GM18873 (cell line): ENCODE results near the gene TUBB1.

Experiments
- ATAC-seq: cut with Tn5 transposase; IDR thresholded peaks from one replicate; pipeline ENCODE4 v1.9.1; 2021; ENCODE audit warnings: mild to moderate bottlenecking, moderate library complexity, moderate number of reproducible peaks; ENCODE audit not compliant: unreplicated experiment, low FRiP score

Gene TUBB1

GRCh38 chr20:59016795-59017492 lies 2.3 kb upstream of the TUBB1 start:
- no peak for ATAC-seq

- no peak for ATAC-seq
Measured at GRCh38 chr20:59017493-59018231, 1.6 kb upstream of the TUBB1 start.

GRCh38 chr20:59018817-59019216 lies 412 bp upstream of the TUBB1 start:
- no peak for ATAC-seq

- ATAC-seq = no peak
Measured at GRCh38 chr20:59020938-59021551, 1.8 kb downstream of the TUBB1 start.

GRCh38 chr20:59022754-59023153 lies 3.5 kb downstream of the TUBB1 start:
- no peak for ATAC-seq

GRCh38 chr20:59023616-59024015 lies 4.4 kb downstream of the TUBB1 start:
- no peak for ATAC-seq

GRCh38 chr20:59024111-59024530 lies 4.9 kb downstream of the TUBB1 start:
- ATAC-seq = no peak

GRCh38 chr20:59025086-59025485 lies 5.9 kb downstream of the TUBB1 start:
- no peak for ATAC-seq

- no peak for ATAC-seq
Measured at GRCh38 chr20:59025511-59025910, 6.3 kb downstream of the TUBB1 start.

- no peak for ATAC-seq
Measured at GRCh38 chr20:59026904-59027740, 7.9 kb downstream of the TUBB1 start.

- ATAC-seq = no peak
Measured at GRCh38 chr20:59027741-59028320, 8.6 kb downstream of the TUBB1 start.

GRCh38 chr20:59028812-59029211 lies 9.6 kb downstream of the TUBB1 start:
- ATAC-seq = no peak

GRCh38 chr20:59030911-59031563 lies 11.8 kb downstream of the TUBB1 start:
- no peak for ATAC-seq

- ATAC-seq = no peak
Measured at GRCh38 chr20:59031564-59032022, 12.4 kb downstream of the TUBB1 start.

GRCh38 chr20:59032023-59032712 lies 12.9 kb downstream of the TUBB1 start, which contains the start of gene ATP5F1E:
TSS of gene ATP5F1E (minus strand) at chr20:59032335. CDS start at chr20:59032251, 84 bp downstream.
- ATAC-seq = peak; percentile 83

- no peak for ATAC-seq
Measured at GRCh38 chr20:59032713-59033059, 13.5 kb downstream of the TUBB1 start.

GRCh38 chr20:59033093-59033492 lies 13.9 kb downstream of the TUBB1 start:
- no peak for ATAC-seq

GRCh38 chr20:59033616-59034165 lies 14.5 kb downstream of the TUBB1 start:
- no peak for ATAC-seq

GRCh38 chr20:59035381-59035780 lies 16.2 kb downstream of the TUBB1 start:
- ATAC-seq = no peak
